Suprapubic skin (tissue), 4 donors: ENCODE data around the gene ZFP3.

Source experiments
- EP300 ChIP-seq: sonication (generic); formaldehyde crosslinking; IDR thresholded peaks from one replicate; pipeline ENCODE4 v1.6.1; 2017; ENCODE audit warnings: antibody characterized with exemption
- POLR2A ChIP-seq, 2 donors: fragments of 450-650 bp; IDR thresholded peaks; one replicate each; pipeline ENCODE4 v1.6.1; 2017; ENCODE audit warnings: antibody characterized with exemption in 2 of 2, mild to moderate bottlenecking in 2 of 2, moderate library complexity in 2 of 2
- POLR2AphosphoS5 ChIP-seq, 3 donors: sonication (generic); formaldehyde crosslinking; IDR thresholded peaks; one replicate each; pipeline ENCODE4 v1.6.1; 2017; ENCODE audit warnings: antibody characterized with exemption in 3 of 3
- TF ChIP-seq, protein P1 (sequence below), 2 donors: fragments of 200-600 bp in 1 of 2; fragments of 450-650 bp in 1 of 2; sonication (generic) in 1 of 2; IDR thresholded peaks; one replicate each; pipeline ENCODE4 v1.5.1; 2016 to 2019; ENCODE audit warnings: antibody characterized with exemption in 2 of 2, mild to moderate bottlenecking in 1 of 2, moderate library complexity in 1 of 2

DNA sequence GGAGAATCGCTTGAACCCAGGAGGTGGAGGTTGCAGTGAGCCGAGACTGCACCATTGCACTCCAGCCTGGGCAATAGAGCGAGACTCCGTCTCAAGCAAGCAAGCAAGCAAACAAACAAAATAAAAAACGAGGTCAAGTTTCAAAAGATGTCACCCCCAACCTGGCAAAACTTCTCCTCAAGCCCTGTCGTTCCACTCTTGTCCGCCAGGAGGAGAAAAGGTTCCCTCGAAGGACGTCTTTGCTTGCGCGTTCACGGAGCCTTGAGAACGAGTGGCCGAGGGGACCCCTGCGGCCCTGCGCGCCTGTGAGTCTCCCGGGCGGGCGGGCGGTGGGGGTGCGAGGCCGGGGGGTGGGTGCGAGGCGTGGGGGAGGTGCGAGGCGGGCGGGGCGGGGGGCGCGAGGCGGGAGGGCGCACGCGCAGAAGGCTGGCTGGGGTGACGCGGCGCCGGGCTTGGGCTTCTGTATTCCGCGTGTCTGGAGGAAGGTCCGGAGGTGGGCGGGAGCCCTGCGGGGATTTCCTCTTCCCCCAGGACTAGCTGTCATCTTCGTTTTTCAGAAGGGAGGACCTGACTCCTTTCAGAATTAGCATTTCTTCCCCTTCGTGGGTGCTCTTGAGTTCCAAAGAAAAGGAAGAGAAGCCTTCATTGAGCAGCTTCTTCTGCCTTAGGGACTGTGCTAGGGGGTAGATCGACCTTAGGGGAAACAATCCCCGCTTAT lies 46.7 kb upstream of the ZFP3 start:
- TF ChIP-seq, protein P1, sequence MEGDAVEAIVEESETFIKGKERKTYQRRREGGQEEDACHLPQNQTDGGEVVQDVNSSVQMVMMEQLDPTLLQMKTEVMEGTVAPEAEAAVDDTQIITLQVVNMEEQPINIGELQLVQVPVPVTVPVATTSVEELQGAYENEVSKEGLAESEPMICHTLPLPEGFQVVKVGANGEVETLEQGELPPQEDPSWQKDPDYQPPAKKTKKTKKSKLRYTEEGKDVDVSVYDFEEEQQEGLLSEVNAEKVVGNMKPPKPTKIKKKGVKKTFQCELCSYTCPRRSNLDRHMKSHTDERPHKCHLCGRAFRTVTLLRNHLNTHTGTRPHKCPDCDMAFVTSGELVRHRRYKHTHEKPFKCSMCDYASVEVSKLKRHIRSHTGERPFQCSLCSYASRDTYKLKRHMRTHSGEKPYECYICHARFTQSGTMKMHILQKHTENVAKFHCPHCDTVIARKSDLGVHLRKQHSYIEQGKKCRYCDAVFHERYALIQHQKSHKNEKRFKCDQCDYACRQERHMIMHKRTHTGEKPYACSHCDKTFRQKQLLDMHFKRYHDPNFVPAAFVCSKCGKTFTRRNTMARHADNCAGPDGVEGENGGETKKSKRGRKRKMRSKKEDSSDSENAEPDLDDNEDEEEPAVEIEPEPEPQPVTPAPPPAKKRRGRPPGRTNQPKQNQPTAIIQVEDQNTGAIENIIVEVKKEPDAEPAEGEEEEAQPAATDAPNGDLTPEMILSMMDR (IDR thresholded peaks at IDR 0.05) = peak; percentile 53 to 86
- TF ChIP-seq EP300 (no peak), POLR2AphosphoS5 (IDR thresholded peaks at IDR 0.05) (no peak), POLR2A (IDR thresholded peaks at IDR 0.05) (no peak)
